Natural killer cell (primary cell): Measurements from ENCODE around the gene ZBTB17. TPM values are rescaled to one million over a fixed set of nuclear protein-coding genes. Genes with fewer than 3 reads are reported as not detected.

ENCODE experiments used
- total RNA-seq, 4 donors: library from RNA; stranded (reverse); fragments of 120-200 nt in 1 of 4; gene quantifications; one replicate each; pipeline versions ENCODE4 v1.2.3 to v1.2.4, GENCODE V29; 2013 to 2022

ZBTB17 gene
- total RNA-seq, 3 donors from 2014 or later (not counting 1 experiment from before 2014, with no cell fraction given): 86.0 to 100 (median 86.9) TPM

Other genes starting within 250 kb of the ZBTB17 start
- 1 to 10 TPM in 2 of 3 donors, under 1 TPM in 1; 0.73 to 1.8 (median 1.6) TPM for gene SLC25A34, start 239.8 kb downstream of the ZBTB17 start, total RNA-seq
- not detected for gene TMEM82, start 233.6 kb downstream of the ZBTB17 start, total RNA-seq
- gene FBLIM1, start 217.3 kb downstream of the ZBTB17 start, total RNA-seq: under 1 TPM in 1 of 3 donors, not detected in 2; 0.39 TPM
- 1 to 10 TPM in 2 of 3 donors, under 1 TPM in 1; 0.87 to 1.2 (median 1.0) TPM for gene UQCRHL, start 168.5 kb downstream of the ZBTB17 start, total RNA-seq
- 100 to 1,000 TPM in 2 of 3 donors, 10 to 100 TPM in 1; 98.1 to 114 (median 105) TPM for gene SPEN, start 128.4 kb downstream of the ZBTB17 start, total RNA-seq
- gene SRARP, start 28.1 kb upstream of the ZBTB17 start, total RNA-seq: not detected
- gene HSPB7, start 41.9 kb upstream of the ZBTB17 start, total RNA-seq: not detected
- under 1 TPM in 2 of 3 donors, not detected in 1; 0.16 to 0.33 TPM for gene CLCNKA, start 45.9 kb upstream of the ZBTB17 start, total RNA-seq
- not detected for gene CLCNKB, start 67.7 kb upstream of the ZBTB17 start, total RNA-seq
- gene FAM131C, start 97.5 kb upstream of the ZBTB17 start, total RNA-seq: not detected
- under 1 TPM in 1 of 3 donors, not detected in 2; 0.13 TPM for gene EPHA2, start 180.0 kb upstream of the ZBTB17 start, total RNA-seq
- gene ARHGEF19, start 236.6 kb upstream of the ZBTB17 start, total RNA-seq: 10 to 100 TPM; 14.6 to 18.9 (median 15.8) TPM